ENCODE results near the gene SPEF2.
"Not testable (repeated sequence)": the region's sequence is repeated elsewhere in the genome, so short reads cannot be mapped to it uniquely, and the experiment has no call there.

The SPEF2 gene

GRCh38 chr5:35856186-35856764, 238.6 kb downstream of the SPEF2 start:
- not testable (repeated sequence) for DNase-seq (ENCODE audit: low read depth in 2 of 2)

- no peak for DNase-seq (ENCODE audit: low read depth in 2 of 2)
These were observed 239.2 kb downstream of the SPEF2 start, which contains the start of gene IL7R for GRCh38 chr5:35856765-35857351. Gene IL7R (plus strand): TSS chr5:35856891. CDS start chr5:35856978, 87 bp downstream.

- DNase-seq (ENCODE audit: low read depth in 2 of 2): no peak
These were observed 240.0 kb downstream of the SPEF2 start for GRCh38 chr5:35857606-35858205.

- no peak for DNase-seq (ENCODE audit: low read depth in 2 of 2)
These were observed 241.5 kb downstream of the SPEF2 start for GRCh38 chr5:35859101-35859661.

GRCh38 chr5:35860686-35861085, 243.0 kb downstream of the SPEF2 start:
- no peak for DNase-seq (ENCODE audit: low read depth in 2 of 2)

- DNase-seq (ENCODE audit: low read depth in 2 of 2): no peak
These were observed 244.1 kb downstream of the SPEF2 start for GRCh38 chr5:35861718-35862117.

- DNase-seq (ENCODE audit: low read depth in 2 of 2): no peak
These were observed 244.5 kb downstream of the SPEF2 start for GRCh38 chr5:35862126-35862525.

GRCh38 chr5:35863159-35863558, 245.5 kb downstream of the SPEF2 start:
- no peak for DNase-seq (ENCODE audit: low read depth in 2 of 2)
